NB4 (cell line): ENCODE data around the gene AASS.

Experiments
- MYC ChIP-seq: IDR thresholded peaks from 2 replicates; pipeline ENCODE4 v1.6.1; 2011; ENCODE audit warnings: low read depth, low read length
- POLR2A ChIP-seq: IDR thresholded peaks from 2 replicates; pipeline ENCODE4 v1.6.1; 2011; ENCODE audit warnings: mild to moderate bottlenecking; ENCODE audit not compliant: insufficient read length; ENCODE audit errors: extremely low read depth
- TF ChIP-seq, protein P1 (sequence below): IDR thresholded peaks from one replicate; pipeline ENCODE4 v1.5.1; 2012; ENCODE audit warnings: low read depth, low read length
- TF ChIP-seq, protein P2 (sequence below): IDR thresholded peaks from 2 replicates; pipeline ENCODE4 v1.6.1; 2011; ENCODE audit warnings: low read depth, low read length

- TF ChIP-seq, protein P1, sequence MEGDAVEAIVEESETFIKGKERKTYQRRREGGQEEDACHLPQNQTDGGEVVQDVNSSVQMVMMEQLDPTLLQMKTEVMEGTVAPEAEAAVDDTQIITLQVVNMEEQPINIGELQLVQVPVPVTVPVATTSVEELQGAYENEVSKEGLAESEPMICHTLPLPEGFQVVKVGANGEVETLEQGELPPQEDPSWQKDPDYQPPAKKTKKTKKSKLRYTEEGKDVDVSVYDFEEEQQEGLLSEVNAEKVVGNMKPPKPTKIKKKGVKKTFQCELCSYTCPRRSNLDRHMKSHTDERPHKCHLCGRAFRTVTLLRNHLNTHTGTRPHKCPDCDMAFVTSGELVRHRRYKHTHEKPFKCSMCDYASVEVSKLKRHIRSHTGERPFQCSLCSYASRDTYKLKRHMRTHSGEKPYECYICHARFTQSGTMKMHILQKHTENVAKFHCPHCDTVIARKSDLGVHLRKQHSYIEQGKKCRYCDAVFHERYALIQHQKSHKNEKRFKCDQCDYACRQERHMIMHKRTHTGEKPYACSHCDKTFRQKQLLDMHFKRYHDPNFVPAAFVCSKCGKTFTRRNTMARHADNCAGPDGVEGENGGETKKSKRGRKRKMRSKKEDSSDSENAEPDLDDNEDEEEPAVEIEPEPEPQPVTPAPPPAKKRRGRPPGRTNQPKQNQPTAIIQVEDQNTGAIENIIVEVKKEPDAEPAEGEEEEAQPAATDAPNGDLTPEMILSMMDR = no peak
- TF ChIP-seq MYC (no peak), POLR2A (no peak)
- TF ChIP-seq, protein P2, sequence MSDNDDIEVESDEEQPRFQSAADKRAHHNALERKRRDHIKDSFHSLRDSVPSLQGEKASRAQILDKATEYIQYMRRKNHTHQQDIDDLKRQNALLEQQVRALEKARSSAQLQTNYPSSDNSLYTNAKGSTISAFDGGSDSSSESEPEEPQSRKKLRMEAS = no peak
Observed at GRCh38 chr7:122143376-122143750, 686 bp downstream of the AASS start.
